PFSK-1 (cell line): ENCODE data around the gene DSEL.

Experiments
- FOXP2 ChIP-seq: optimal IDR thresholded peaks from 2 replicates; pipeline ENCODE3; 2011; ENCODE audit warnings: borderline replicate concordance, control low read depth, inconsistent platforms; ENCODE audit not compliant: insufficient read depth; ENCODE audit errors: extremely low read length, extremely low read depth
- POLR2AphosphoS5 ChIP-seq: IDR thresholded peaks from 2 replicates; pipeline ENCODE4 v1.6.1; 2012; ENCODE audit warnings: low read depth, mild to moderate bottlenecking, control low read depth, low read length, moderate library complexity
- REST ChIP-seq, 2 experiments: IDR thresholded peaks; 2 replicates each; pipeline versions ENCODE4 v1.6.1 to v1.8.0; 2011 to 2012; ENCODE audit warnings: low read depth in 2 of 2, low read length in 2 of 2, control low read depth in 1 of 2, inconsistent platforms in 1 of 2, mild to moderate bottlenecking in 1 of 2, moderate library complexity in 1 of 2; ENCODE audit not compliant: insufficient read depth in 1 of 2
- SIN3A ChIP-seq: IDR thresholded peaks from 2 replicates; pipeline ENCODE4 v1.6.1; 2012; ENCODE audit warnings: mild to moderate bottlenecking, low read length, moderate library complexity, borderline replicate concordance; ENCODE audit not compliant: insufficient read depth
- TAF1 ChIP-seq: IDR thresholded peaks from 2 replicates; pipeline ENCODE4 v1.6.1; 2012; ENCODE audit warnings: low read length, control low read depth, borderline replicate concordance; ENCODE audit not compliant: insufficient read depth

Gene DSEL

GRCh38 chr18:67476585-67476984 is 39.9 kb downstream of the DSEL start:
- TF ChIP-seq FOXP2 (no peak), POLR2AphosphoS5 (no peak), REST (IDR thresholded peaks at IDR 0.05; ENCODE audit: insufficient read depth in 1 of 2, low read depth in 2 of 2, low read length in 2 of 2) (no peak), SIN3A (no peak), TAF1 (no peak)

GRCh38 chr18:67475673-67476072 is 40.8 kb downstream of the DSEL start:
- TF ChIP-seq TAF1, result no peak
- TF ChIP-seq POLR2AphosphoS5, result no peak
- TF ChIP-seq REST (IDR thresholded peaks at IDR 0.05; ENCODE audit: insufficient read depth in 1 of 2, low read depth in 2 of 2, low read length in 2 of 2), result no peak
- TF ChIP-seq SIN3A, result no peak

GRCh38 chr18:67468038-67468437 is 48.5 kb downstream of the DSEL start:
- TF ChIP-seq REST (IDR thresholded peaks at IDR 0.05; ENCODE audit: insufficient read depth in 1 of 2, low read depth in 2 of 2, low read length in 2 of 2) (no peak), FOXP2 (no peak), TAF1 (no peak), SIN3A (no peak), POLR2AphosphoS5 (no peak)

- no peak for TF ChIP-seq SIN3A
- no peak for TF ChIP-seq TAF1
- TF ChIP-seq REST (IDR thresholded peaks at IDR 0.05; ENCODE audit: insufficient read depth in 1 of 2, low read depth in 2 of 2, low read length in 2 of 2), result no peak
- no peak for TF ChIP-seq POLR2AphosphoS5
- no peak for TF ChIP-seq FOXP2
Observed at GRCh38 chr18:67467188-67467587, 49.3 kb downstream of the DSEL start.

GRCh38 chr18:67464499-67464898 is 52.0 kb downstream of the DSEL start:
- no peak for TF ChIP-seq TAF1
- TF ChIP-seq SIN3A, result no peak
- no peak for TF ChIP-seq REST (IDR thresholded peaks at IDR 0.05; ENCODE audit: insufficient read depth in 1 of 2, low read depth in 2 of 2, low read length in 2 of 2)
- TF ChIP-seq POLR2AphosphoS5, result no peak
- TF ChIP-seq FOXP2, result no peak
